ENCODE results near the gene FRG2. TPM values are rescaled to one million over a fixed set of nuclear protein-coding genes. Genes with fewer than 3 reads are reported as not detected.
"Not testable (repeated sequence)": the region's sequence is repeated elsewhere in the genome, so short reads cannot be mapped to it uniquely, and the experiment has no call there.

The FRG2 gene
- total RNA-seq, 1 donor from 2014 or later = not detected

DNA sequence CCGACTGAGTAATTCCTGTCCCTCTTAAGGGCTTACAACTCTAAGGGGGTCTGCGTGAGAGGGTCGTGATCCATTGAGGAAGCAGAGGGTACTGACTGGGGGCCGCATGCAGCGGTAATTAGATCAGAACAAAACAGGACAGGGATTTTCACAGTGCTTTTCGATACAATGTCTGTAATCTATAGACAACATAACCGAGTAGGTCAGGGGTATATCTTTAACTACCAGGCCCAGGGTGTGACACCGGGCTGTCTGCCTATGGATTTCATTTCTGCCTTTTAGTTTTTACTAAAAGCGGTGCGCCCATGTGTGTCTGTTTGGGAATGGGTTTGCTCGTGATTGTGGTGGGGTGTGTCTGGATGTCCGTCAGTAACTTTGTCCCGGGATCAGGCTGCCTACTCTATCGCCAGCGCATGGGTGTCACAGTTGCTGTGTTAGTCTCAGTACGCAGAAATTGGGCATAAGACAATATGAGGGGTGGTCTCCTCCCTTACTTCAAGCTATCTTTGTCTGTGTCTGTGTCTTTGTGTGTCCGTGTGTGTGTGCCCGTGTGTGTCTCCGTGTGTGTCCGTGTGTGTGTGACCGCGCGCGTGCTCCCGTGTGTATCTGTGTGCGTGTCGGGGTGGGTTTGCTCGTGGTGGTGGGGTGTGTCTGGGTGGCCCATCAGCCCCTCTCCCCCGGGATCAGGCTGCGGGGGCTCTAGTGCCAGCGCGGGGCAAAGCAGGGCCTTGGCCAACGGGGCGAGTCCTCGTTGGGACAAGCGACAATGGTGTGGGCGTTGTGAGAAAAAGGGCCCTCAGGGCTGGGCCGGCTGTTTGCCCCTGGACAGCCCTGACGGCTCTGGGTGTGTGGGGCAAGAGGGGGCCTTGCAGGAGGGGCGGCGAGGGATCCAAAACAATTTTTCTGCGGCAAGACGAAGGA is 10.4 kb downstream of the FRG2 start:
- DNase-seq = no peak

DNA sequence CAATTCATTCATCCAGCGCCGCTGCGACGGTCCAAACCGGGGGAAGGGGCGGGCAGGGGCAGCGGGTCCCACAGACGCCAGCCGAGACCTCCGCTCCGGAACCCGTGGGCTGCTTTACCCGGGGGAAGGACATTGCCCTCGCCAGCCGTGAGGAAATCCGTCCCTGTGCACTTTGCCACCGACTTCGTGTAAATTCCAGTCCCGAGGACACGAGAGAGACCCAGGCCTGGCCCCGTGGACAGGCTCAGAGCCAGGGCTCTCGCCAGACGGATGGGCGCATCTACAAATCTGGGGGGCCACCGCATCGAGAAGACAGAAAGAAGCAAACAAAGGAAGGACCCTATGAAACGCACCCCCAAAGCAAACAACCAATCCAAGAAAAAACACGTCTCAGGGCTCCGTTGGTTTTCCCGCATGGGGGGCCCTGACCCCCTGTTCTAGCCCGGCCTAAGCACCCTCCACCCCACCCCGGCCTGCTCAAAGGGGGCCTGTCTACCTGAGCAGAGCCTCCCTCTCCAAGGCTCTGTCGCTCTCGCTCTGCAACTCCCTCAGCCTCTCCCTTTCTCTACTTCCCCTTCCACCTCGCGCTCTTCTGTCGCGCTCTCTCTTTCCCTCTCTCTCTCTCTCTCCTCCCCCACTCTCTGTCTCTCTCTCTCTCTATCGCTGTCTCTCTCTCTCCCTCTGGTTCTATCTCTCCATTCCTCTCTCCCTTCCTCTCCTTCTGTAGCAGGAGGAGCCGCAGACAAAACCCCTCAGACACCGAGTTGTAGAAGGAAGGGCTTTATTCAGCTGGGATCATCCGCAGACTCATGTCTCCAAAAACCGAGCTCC is 11.3 kb downstream of the FRG2 start:
- DNase-seq = no peak

GRCh38 chr4:190014771-190015537 is 12.1 kb downstream of the FRG2 start:
- no peak for DNase-seq

GRCh38 chr4:189989941-189990340 is 37.1 kb downstream of the FRG2 start:
- DNase-seq = not testable (repeated sequence)

GRCh38 chr4:189988877-189989431 is 38.1 kb downstream of the FRG2 start:
- DNase-seq = no peak

GRCh38 chr4:189985651-189986243 is 41.3 kb downstream of the FRG2 start:
- DNase-seq = not testable (repeated sequence)

DNA sequence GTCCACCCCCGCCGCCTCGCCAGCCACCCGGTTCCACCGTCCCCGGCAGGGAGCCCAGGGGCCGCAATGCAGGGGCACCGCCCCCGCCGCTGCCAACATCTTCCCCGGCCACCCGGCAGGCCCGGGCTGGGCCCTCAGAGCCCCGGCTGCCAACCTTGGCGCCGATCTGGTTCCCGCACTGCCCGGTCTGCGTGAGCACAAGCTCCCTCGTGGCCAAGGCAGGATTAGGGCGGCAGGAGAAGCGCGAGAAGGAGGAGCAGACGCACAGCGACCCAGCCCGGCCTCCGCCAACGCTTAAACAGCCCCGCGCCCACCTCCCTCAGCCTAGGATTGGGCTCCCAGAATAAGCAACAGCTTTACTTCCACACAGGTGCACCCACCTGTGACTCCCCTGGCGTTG is 42.4 kb downstream of the FRG2 start:
- not testable (repeated sequence) for DNase-seq

DNA sequence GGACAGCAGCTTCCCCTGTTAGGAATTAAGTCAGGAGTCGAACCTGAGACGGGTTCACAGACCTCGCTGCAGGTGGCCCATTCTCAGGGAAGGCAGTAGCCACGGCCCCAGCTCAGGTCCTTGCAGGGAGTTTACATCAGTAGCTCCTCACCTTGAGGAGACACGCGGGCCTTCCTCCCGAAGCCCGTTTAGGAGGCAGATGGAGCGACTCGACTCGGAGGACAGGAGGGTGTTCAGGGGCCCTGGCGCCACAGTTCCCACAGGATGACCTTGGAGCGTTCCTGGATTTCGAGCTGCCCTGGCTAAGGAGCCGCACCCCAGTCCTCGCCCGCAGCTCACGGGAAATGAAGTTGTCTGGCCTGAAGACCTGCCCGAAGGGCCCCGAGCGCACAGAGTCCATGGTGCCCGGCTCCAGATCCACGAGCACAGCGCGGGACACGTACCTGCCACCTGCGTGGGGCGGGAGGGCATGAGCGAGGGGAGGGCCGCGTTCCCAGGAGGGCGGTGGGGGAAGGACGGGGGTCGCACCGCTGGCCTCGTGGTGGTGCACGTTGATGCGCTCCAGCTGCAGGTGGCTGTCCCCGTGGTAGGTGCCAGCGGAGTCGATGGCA is 43.0 kb downstream of the FRG2 start:
- not testable (repeated sequence) for DNase-seq

- no peak for DNase-seq
Measured at GRCh38 chr4:189981970-189982369, 45.1 kb downstream of the FRG2 start.

- DNase-seq = not testable (repeated sequence)
Measured at GRCh38 chr4:189980292-189980691, 46.8 kb downstream of the FRG2 start.

DNA sequence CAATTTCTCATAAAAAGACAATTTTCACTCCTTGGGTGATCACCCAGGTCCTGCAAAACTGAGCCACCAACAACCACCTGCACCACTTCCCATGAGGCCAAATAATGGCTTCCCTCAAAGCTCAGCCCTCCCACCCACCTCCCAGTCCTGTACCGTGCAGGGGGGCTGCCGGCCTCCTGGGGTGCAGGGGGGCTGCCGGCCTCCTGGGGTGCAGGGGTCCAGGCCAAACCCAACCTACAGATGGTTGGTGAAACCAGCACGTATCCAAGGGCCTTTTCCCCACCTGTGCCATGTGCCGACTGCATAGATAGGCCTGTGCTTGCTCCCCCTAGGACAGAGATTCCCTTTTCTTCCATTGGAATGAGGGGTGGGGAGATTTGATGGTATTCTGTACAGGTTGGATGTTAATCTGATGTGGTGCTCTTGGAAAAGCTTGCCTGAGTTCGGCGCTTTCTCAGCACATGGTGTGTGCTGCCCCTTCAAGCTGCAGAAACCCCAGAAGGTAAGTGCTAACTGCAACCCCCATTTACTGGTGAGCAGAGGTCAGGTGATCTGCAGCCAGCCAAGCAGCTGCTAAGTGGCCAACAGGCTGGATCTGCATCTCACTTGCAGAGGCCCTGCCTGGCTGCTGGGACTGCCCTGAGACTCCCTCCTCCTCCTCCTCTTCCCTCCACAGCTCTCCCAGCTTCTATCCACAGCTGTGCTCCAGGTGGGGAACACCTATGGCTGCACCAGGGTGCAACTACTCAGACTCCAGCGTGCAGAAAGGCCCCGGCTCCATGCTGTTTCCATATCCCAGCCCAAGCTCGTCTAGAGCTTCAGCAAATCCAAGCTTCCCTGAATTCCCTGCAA is 47.6 kb downstream of the FRG2 start:
- no peak for DNase-seq

Small RNA genes lying within 50 kb of the gene (small RNA-seq; reads per million reads assigned to genes)
- gene RNA5SP174 (ENCODE audit: low replicate concordance) (not detected), gene RNA5SP175 (ENCODE audit: low replicate concordance) (not detected)

Other genes starting within 250 kb of the FRG2 start
- 25.6 TPM for gene FRG1, start 86.4 kb downstream of the FRG2 start, total RNA-seq
- gene DBET, start 37.2 kb upstream of the FRG2 start, total RNA-seq = not detected
- gene DUX4, start 146.5 kb upstream of the FRG2 start, total RNA-seq = not detected